HCT116 (cell line): ENCODE results near the gene RGMB. TPM values are rescaled to one million over a fixed set of nuclear protein-coding genes. Genes with fewer than 3 reads are reported as not detected.
"Not testable (repeated sequence)": the region's sequence is repeated elsewhere in the genome, so short reads cannot be mapped to it uniquely, and the experiment has no call there.

Experiments used
- ATAC-seq: fragments of 200-7000 bp; cut with Tn5 transposase; 2 replicates; pipeline ENCODE4 v1.9.1; 2020; ENCODE audit warnings: mild to moderate bottlenecking, moderate library complexity
- BruUV-seq: library from RNA; stranded (reverse); fragments of 400-500 nt; replicated peaks from 2 replicates; lab custom pipeline; 2021; lab: Mats Ljungman, UMichigan
- CTCF ChIA-PET: fragments of 300-600 bp; sonication (Branson Sonifier 250); formaldehyde crosslinking; loops from one replicate; lab custom pipeline; 2021; ENCODE audit warnings: antibody characterized with exemption; lab: Charles Lee
- POLR2A ChIA-PET: fragments of 300-600, 350-600 bp; sonication (Branson Sonifier 250); formaldehyde crosslinking; loops from one replicate; lab custom pipeline; 2021; ENCODE audit warnings: antibody characterized with exemption; lab: Charles Lee
- RAD21 ChIA-PET, 2 experiments: fragments of 300-600 bp; sonication (Branson Sonifier 250); formaldehyde crosslinking; loops; one replicate each; lab custom pipeline; 2023; ENCODE audit warnings: low total read pairs in 2 of 2; ENCODE audit not compliant: uncharacterized antibody in 2 of 2, unreplicated experiment in 2 of 2, low non-redundant PET in 1 of 2; lab: Charles Lee
- DNase-seq: peaks from one replicate; pipeline ENCODE4 v3.0.0-alpha.2; 2010; ENCODE audit warnings: low read depth, low spot score
- H2AFZ ChIP-seq: fragments of 200-600 bp; shearing (Covaris generic), sonication (generic); 2 replicates; pipeline ENCODE4 v1.6.1; 2017; ENCODE audit warnings: low read depth, mixed run types, mixed read lengths, antibody characterized with exemption, low read length; ENCODE audit not compliant: poor library complexity, severe bottlenecking
- H3K27ac ChIP-seq: 2 replicates; pipeline ENCODE4 v1.5.1; 2012; ENCODE audit warnings: low read depth, low read length
- H3K27me3 ChIP-seq: fragments of 200-600 bp; sonication (generic); 2 replicates; pipeline ENCODE4 v1.6.1; 2016; ENCODE audit warnings: mixed run types, low read length, mixed read lengths; ENCODE audit not compliant: insufficient read depth
- H3K36me3 ChIP-seq, 2 experiments: fragments of 200-500 bp in 1 of 2; fragments of 200-600 bp in 1 of 2; sonication (Bioruptor generic) in 1 of 2; sonication (generic) in 1 of 2; 2 replicates each; pipeline versions ENCODE4 v1.5.1 to v1.6.1; 2014 to 2016; ENCODE audit warnings: low read length in 2 of 2, inconsistent platforms in 1 of 2, mixed read lengths in 1 of 2, mixed run types in 1 of 2; ENCODE audit not compliant: insufficient read depth in 2 of 2, control insufficient read depth in 1 of 2
- H3K4me1 ChIP-seq, 2 experiments: fragments of 200-600 bp in 1 of 2; sonication (generic) in 1 of 2; 2 replicates each; pipeline versions ENCODE4 v1.5.1 to v1.6.1; 2012 to 2017; ENCODE audit warnings: low read length in 2 of 2, inconsistent platforms in 1 of 2, mild to moderate bottlenecking in 1 of 2, mixed read lengths in 1 of 2, mixed run types in 1 of 2, moderate library complexity in 1 of 2; ENCODE audit not compliant: insufficient read depth in 2 of 2, control insufficient read depth in 1 of 2
- H3K4me2 ChIP-seq: fragments of 200-600 bp; sonication (generic); 2 replicates; pipeline ENCODE4 v1.6.1; 2017; ENCODE audit warnings: mixed run types, low read length, mixed read lengths
- H3K4me3 ChIP-seq, 2 experiments: fragments of 200-600 bp in 1 of 2; sonication (generic) in 1 of 2; replicated peaks in 1 of 2; 2 replicates each; pipeline ENCODE4 v1.5.1; 2011 to 2016; ENCODE audit warnings: low read length in 2 of 2, control low read depth in 1 of 2, low read depth in 1 of 2, mild to moderate bottlenecking in 1 of 2, mixed read lengths in 1 of 2, mixed run types in 1 of 2
- H3K79me2 ChIP-seq: fragments of 200-600 bp; sonication (generic); 2 replicates; pipeline ENCODE4 v1.6.1; 2017; ENCODE audit warnings: mild to moderate bottlenecking, mixed run types, low read length, moderate library complexity, mixed read lengths; ENCODE audit not compliant: insufficient read depth
- H3K9ac ChIP-seq: fragments of 200-600 bp; sonication (generic); 2 replicates; pipeline ENCODE4 v1.6.1; 2016; ENCODE audit warnings: low read length, mixed read lengths
- H3K9me2 ChIP-seq: fragments of 200-600 bp; sonication (generic), shearing (Covaris generic); 2 replicates; pipeline ENCODE4 v1.6.1; 2017; ENCODE audit warnings: mixed run types, mild to moderate bottlenecking, moderate library complexity; ENCODE audit not compliant: insufficient read depth
- H3K9me3 ChIP-seq, 2 experiments: fragments of 200-500 bp in 1 of 2; fragments of 200-600 bp in 1 of 2; sonication (Bioruptor generic) in 1 of 2; sonication (generic) in 1 of 2; 2 replicates each; pipeline ENCODE4 v1.6.1; 2014 to 2017; ENCODE audit warnings: low read length in 2 of 2, mixed read lengths in 2 of 2, inconsistent platforms in 1 of 2, low read depth in 1 of 2, mild to moderate bottlenecking in 1 of 2, mixed run types in 1 of 2, moderate library complexity in 1 of 2; ENCODE audit not compliant: control insufficient read depth in 1 of 2, insufficient read depth in 1 of 2
- H4K20me1 ChIP-seq: fragments of 200-600 bp; sonication (generic), shearing (Covaris generic); 2 replicates; pipeline ENCODE4 v1.6.1; 2017; ENCODE audit warnings: mixed run types, mild to moderate bottlenecking, moderate library complexity; ENCODE audit not compliant: insufficient read depth
- ATF3 ChIP-seq: IDR thresholded peaks from 2 replicates; pipeline ENCODE4 v1.6.1; 2012
- FOSL1 ChIP-seq: IDR thresholded peaks from 2 replicates; pipeline ENCODE4 v1.6.1; 2012; ENCODE audit warnings: low read depth
- SIN3A ChIP-seq: IDR thresholded peaks from 2 replicates; pipeline ENCODE4 v1.6.1; 2012; ENCODE audit warnings: low read depth
- YY1 ChIP-seq: IDR thresholded peaks from 2 replicates; pipeline ENCODE4 v1.6.1; 2011; ENCODE audit warnings: low read length, low read depth, moderate library complexity, mild to moderate bottlenecking; ENCODE audit not compliant: insufficient replicate concordance; ENCODE audit errors: extremely low read depth
- ZFX ChIP-seq: fragments of 450-650 bp; IDR thresholded peaks from 2 replicates; pipeline ENCODE4 v1.6.1; 2017
- intact Hi-C: fragments of 100-400 bp; cut with micrococcal nuclease; formaldehyde crosslinking; loops from 2 replicates; pipeline ENCODE4 v1.10.0; 2022
- total RNA-seq: library from RNA; stranded (reverse); gene quantifications from one replicate; pipeline ENCODE4 v1.2.1, GENCODE V29; 2021; ENCODE audit not compliant: unreplicated experiment

The RGMB gene
- total RNA-seq, 1 experiment from 2014 or later = 18.3 TPM

- ATAC-seq, H3K4me2 ChIP-seq, H3K4me3 ChIP-seq, DNase-seq, BruUV-seq, RAD21 ChIA-PET, H3K9me3 ChIP-seq, H2AFZ ChIP-seq, H3K79me2 ChIP-seq, intact Hi-C loops, H3K4me1 ChIP-seq, H3K9me2 ChIP-seq, H3K27me3 ChIP-seq, H3K9ac ChIP-seq, H3K27ac ChIP-seq, CTCF ChIA-PET, H3K36me3 ChIP-seq, H4K20me1 ChIP-seq, POLR2A ChIA-PET: not testable (repeated sequence)
Observed at GRCh38 chr5:98752801-98753200, 20.7 kb upstream of the RGMB start.

- ATAC-seq (no peak), DNase-seq (no peak)
- intact Hi-C loops = no loop called here
- no peaks in the 10 kb centered on the region for H3K4me1 ChIP-seq
- RAD21 ChIA-PET = no interaction called here
- CTCF ChIA-PET = interaction anchor here (0.8 kb wide), 1 partner anchor 18 kb away, joined by 4 read pairs; no protein-coding TSS in a partner anchor
- BruUV-seq = no TSS peak
- H3K79me2 ChIP-seq = no peaks in the 10 kb centered on the region
- H3K27me3 ChIP-seq = no peaks in the 10 kb centered on the region
- no peaks in the 10 kb centered on the region for H3K36me3 ChIP-seq
- no peak overlapping the region for H3K4me2 ChIP-seq
- no peak overlapping the region for H3K27ac ChIP-seq
- no peaks in the 10 kb centered on the region for H3K9me2 ChIP-seq
- no peaks in the 10 kb centered on the region for H4K20me1 ChIP-seq
- POLR2A ChIA-PET = no interaction called here
- no peaks in the 10 kb centered on the region for H3K9me3 ChIP-seq
- TF ChIP-seq ATF3 (no peak), ZFX (no peak), YY1 (no peak), FOSL1 (no peak), SIN3A (no peak)
- no peak overlapping the region for H3K9ac ChIP-seq
- no peak overlapping the region for H2AFZ ChIP-seq
- no peak overlapping the region for H3K4me3 ChIP-seq
Observed at GRCh38 chr5:98753507-98753906, 20.0 kb upstream of the RGMB start.
